DMS53 treated with DMSO at 0.1 percent for 48 hours (cell line): Measurements from ENCODE around the gene SMC5.
"Not testable (repeated sequence)": the region's sequence is repeated elsewhere in the genome, so short reads cannot be mapped to it uniquely, and the experiment has no call there.

Source experiments
- DNase-seq: peaks from one replicate; lab custom pipeline; 2025; ENCODE audit not compliant: unreplicated experiment; lab: John Stamatoyannopoulos, UW

The SMC5 gene

DNA sequence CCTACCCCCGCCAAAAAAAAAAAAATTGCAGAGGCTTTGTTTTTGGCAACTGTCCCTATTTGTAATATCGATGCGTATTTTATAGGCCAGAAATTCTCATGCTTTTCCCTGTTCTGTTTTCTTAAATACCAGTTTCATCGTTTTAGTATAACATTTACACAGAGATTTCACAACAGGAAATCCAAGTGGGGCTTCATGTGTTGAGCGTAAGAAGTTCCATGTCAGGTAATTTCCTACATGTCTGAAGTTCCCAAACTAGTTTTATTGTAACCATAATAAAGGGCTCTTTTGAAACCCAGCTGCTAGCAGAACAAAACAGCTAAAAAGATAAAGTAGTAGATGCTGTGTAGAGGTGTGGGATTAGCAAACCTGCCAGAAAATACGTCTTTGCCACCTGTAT lies 4.2 kb downstream of the SMC5 start:
- DNase-seq: no peak

DNA sequence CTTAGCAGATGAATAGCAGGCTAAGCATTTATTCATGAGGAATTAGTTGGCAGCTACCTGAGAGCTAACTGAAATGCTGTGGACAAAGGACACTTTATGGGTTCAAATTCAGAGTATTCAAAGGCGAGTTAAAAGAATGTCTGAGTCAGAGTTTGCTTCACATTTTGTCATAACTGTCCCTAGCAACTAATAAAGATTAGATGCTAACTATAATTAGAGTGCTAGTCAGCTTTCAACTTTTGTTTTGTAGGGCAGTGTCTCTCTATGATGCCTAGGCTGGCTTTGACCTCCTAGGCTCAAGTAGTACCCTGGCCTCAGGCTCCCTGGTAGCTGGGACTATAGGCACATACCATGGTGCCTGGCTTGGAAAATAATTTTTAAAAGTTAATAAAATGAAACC lies 4.6 kb downstream of the SMC5 start:
- DNase-seq: no peak

DNA sequence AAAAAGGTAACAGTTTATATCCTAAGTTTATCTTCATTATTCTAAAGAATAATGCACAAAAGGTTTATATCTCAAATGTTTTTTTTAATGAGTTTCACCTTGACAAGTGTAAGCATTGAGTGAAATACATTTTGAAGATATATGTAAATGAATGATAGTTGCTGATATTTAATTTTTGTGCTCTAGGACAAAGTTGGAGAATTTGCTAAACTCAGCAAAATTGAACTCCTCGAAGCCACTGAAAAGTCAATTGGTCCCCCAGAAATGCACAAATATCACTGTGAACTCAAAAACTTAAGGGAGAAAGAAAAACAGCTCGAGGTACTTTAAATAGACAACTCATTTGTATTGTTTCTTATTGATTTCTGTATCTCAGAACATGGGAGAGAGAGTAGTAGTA lies 19.5 kb downstream of the SMC5 start:
- no peak for DNase-seq

DNA sequence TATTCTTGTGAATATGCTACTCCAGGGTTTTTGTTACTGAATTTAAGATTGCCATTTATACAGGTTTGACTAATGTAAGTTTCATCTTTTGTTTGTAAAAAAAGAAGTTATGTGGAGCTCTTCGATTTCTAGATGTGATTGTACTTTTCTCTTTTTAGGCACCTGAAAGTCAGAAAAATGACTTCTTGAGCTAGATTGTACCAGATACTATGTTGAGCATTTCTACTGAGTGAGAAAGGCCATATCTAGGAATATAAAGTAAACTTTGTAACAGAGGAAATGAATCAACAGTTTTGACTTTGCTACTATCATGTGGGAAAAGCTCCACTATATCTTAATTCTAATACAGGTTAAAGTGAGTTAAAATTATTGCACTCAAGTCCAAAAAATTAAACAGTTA lies 25.1 kb downstream of the SMC5 start:
- DNase-seq: no peak

DNA sequence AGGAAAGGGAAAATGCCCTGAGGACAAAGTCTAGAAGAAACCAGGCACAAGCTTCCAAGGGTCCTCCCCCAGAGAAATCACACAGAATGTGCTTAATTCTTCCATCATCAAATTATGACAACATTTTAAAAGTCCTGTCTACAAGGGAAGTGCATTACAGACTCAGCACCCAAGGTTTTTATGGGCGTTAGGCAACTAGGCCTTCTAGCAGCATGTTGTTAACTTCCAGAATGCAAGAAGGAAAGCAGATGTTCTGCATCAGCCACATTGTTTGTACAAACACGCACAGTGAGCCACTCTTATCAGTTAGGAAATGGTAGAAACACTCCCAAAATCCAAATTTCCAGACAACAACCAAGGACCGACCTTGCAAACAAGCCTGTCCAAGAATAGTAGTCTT lies 26.5 kb downstream of the SMC5 start:
- no peak for DNase-seq

DNA sequence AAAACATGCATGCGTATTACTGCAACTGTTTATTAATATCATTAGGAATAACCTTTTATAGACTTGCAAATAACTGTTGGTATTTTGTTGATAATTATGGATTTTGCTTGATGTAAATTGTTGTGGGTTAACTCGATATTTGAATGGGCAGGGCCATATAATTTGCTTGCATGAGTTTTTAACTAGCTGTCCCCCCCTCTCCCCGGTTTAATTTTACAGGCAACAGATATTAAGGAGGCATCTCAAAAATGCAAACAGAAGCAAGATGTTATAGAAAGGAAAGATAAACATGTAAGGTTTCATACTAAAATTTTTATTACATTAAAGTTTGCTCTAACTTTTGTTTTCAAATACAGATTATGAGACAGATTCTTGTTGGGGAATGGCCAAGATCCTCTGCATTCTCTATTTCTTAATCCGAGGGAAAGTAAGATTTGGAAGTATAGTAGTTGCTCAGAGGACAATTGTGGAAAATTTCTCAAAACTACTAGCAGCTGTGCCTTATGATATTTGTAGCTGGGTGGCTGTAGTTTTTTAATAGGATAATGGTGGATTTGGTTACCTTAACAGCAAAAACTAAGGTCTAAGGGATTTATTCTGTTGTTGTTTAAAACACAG lies 27.3 kb downstream of the SMC5 start:
- DNase-seq: no peak

DNA sequence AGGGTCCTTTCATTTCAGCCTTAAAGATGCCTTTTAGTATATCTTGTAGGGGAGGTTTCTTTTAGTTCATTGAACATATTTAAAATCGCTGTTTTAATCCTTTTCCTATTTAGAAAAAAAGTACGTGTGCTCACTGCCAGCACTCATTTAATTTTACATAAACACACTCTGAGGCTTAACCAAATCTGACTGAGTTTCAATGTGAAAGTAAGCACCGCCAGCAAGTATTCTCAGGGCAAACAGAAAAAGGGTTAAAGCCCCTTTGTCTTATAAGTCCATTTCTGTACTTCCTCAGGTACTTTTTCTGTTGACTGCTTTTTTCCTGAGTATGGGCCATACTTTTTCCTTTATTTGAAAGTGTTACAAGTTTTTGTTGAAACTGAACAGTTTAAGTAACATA lies 31.8 kb downstream of the SMC5 start:
- no peak for DNase-seq

DNA sequence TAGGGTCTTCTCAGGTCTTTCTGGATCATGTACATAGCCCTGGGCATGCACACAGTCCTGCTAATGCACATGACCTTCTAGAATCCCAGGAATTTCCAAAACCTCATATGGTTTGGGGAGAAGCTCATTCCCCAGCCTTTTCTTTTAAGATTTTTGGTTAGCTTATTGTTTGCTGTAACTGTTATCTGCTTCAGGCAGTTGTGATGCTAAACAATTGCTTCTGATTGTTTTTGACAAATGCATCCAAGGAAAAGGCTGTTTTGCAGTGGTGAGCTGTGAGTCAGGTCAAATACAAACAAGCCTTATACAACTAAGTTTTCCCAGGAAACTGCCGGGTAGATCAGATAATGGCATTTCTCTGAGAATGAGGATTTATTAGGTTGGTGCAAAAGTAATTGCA lies 32.7 kb downstream of the SMC5 start:
- no peak for DNase-seq

DNA sequence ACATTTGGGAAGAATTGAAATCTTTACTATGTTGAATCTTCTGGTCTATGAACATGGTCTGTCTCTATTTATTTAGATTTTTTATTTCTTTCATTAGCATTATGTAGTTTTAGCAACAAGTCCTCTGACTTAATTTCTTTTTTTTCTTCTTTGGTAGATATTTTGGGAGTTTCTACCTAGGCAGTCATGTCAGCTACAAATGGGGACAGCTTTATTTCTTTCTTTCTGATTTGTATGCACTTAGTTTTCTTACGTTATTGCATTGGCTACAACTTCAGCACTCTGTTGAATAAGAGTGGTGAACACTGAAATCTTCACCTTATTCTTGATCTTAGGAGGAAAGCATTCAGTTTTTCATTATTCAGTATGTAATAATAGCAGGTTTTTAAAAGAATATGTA lies 33.5 kb downstream of the SMC5 start:
- DNase-seq: no peak

DNA sequence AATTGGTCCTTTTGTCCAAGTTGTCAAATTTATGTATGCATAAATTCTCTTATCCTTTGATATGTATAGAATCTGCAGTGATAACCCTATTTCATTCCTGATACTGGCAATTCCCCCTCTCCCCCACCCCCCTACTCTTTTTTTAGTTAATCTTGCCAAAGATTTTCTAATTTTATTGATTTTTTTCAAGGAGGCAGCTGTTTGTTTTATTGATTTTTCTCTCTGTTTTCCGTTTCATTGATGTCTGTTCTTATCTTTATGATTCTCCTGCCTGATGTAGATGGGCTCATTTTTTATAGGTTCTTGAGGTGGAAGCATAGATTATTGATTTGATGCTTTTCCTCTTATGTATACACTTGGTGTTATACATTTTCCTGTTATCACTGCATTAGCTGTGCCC lies 34.4 kb downstream of the SMC5 start:
- DNase-seq: no peak

DNA sequence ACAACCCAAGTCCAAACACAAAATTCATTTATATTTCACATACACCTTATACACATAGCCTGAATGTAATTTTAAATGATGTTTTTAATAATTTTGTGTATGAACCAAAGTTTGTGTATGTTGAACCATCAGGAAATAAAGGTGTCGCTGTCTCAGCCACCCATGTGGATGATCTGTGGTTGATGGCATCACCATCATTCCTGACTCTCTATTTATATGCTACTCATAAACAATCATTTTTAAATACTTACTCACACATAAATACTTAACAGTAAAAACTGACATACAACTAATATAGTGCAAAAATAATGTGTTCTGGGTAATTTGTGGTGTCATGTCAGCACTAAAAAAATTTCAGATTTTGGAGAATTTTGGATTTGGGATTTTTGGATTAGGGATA lies 38.4 kb downstream of the SMC5 start:
- DNase-seq: no peak

DNA sequence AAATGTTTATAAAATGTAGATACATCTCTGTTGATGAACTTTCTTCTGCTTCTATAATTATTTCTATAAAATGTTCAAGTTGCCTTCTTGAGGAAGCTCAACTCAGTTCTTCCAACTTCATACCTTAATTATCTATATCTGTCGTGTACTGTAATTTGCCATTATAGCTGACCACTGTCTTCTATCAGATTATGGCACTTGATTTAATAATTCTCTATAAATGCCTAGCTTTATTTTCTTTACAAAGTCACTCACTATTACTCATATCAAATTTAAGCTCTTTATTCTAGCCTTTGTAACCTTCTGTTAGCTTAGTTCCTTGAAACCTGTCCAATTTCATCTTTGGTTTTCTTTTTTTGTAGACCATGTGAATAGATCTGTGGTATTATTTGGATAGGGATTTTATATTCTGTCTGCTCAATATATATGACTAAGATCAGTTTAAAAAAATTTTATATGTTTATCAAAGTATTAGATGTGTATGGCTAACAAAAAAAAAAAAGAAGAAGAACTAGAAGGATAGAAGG lies 39.5 kb downstream of the SMC5 start:
- DNase-seq: no peak

DNA sequence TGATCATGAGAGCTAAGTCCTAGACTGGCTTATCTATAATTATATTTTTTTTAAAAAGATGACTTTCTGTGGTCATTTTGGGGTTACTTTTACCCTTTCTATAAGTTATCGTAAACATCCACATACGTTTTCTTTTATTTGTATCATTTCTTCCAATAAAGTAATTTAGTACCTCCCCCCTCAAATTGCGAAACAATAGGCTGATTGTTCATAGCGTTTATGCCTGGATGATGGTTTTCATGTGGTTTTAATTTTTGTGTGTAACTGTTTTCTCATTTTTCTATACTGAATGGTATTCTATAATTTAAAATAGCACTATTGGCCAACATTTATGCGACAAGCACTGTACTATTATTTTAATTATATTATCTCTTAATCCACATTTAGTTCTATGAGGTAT lies 44.5 kb downstream of the SMC5 start:
- DNase-seq: no peak

DNA sequence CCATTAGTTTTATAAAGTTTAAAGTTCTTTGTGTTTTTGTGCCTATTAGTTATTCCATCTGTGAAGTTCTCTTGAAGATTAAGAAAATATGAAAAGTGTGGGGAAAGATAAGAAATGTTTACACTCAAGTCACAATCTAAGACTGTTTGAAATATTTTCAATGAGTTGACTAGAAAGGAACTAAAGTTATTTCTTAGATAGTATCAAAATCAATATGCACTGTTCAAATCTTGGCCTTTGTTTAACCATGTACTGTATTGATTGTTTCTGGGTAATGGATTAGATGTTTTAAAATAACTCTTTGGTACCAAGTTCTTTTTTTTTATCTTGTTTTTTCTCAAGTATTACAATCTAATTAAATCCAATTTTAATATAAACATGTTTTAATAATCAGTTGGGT lies 46.0 kb downstream of the SMC5 start:
- DNase-seq: no peak

DNA sequence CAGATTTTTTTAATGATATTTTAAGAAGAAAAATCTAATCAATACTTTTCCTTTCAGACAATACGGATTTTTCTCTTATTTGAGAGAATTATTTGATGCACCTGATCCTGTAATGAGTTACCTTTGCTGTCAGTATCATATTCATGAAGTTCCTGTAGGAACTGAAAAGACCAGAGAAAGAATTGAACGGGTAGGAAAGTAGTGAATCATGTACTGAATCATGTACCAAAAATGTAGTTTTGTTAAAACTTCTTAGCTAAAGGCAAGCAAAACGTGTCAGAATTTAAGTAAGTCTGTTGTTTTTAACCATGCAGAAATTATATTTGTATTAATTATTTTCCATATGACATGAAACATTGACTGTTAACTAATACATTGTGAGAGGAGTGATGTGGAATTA lies 56.6 kb downstream of the SMC5 start:
- DNase-seq: no peak

DNA sequence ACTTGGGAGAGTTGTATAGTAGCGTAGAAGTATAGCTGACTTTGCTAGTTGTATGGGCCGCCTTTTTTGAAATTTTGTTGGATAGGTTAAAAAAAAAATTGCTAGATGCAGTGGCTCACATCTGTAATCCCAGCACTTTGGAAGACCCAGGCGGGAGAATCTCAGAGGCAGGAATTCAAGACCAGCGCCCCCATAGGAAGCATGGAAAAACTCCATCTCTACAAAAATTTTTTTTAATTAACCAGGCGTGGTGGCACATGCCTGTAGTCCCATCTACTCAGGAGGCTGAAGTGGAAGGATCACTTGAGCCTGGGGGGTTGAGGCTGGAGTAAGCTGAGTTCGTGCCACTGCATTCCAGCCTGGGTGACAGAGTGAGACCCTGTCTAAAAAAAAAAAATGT lies 59.2 kb downstream of the SMC5 start:
- DNase-seq: no peak

DNA sequence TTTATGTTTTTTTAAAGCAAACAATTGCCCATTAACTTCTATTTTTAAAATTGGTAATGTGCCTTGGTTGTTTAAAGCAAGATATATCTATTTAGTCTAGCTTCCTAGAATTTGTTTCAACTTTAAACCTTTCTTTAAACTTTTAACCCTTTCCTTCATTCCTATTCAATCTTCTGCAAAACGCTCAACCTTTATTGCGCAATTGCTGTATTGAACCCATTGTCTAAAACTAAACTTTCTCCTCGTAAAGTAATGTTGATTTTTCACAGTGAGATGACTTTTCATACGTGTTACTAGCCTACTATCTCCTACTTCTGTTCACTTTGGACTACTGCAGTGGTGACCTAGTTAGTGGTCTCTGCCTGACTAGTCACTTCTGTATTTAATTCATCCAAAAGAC lies 63.3 kb downstream of the SMC5 start:
- no peak for DNase-seq

DNA sequence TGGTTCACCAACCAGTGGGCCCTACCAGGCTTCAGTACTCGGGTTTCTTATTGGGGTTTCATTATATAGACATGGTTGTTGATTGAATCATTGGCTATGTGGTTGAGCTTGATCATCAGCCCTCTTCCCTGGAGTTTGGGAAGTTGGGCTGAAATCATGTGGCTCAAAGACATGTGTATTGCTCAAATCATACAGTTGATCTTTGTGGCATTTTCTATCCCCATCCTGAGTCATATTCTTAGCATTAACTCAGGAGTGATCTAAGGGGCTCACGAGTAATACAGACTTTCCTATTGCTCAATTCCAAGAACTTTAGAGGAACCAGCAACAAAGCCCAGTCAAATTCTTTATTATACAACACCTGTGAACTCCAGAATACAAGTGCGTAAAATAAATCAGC lies 66.2 kb downstream of the SMC5 start:
- DNase-seq: no peak

DNA sequence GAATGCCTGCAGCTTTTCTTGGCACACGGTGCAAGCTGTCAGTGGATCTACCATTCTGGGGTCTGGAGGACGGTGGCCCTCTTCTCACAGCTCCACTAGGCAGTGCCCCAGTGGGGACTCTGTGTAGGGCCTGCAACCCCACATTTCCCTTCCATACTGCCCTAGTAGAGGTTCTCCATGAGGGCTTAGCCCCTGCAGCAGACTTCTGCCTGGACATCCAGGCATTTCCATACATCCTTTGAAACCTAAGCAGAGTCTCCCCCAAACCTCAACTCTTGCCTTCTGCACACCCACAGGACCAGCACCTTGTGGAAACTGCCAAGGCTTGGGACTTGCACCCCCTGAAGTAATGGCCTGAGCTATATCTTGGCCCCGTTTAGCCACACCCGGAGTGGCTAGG lies 69.8 kb downstream of the SMC5 start:
- not testable (repeated sequence) for DNase-seq

DNA sequence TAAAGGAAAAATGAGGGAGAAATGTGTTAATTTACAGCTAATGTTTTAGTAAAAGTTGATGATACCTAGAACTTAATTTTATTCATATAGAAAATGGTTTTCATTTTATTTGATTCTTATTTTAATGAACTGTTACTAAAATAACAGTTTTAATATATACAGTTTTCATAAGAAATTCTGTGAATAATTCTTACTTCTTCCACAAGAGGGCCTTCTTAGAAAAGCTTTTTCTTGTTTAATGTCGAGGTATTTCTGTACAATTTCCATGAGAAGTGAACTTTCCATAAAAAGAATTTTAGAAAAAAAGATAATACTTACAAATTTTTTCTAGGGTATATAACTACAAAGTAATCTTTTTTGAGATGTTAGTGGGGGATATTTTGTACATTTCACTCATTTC lies 81.8 kb downstream of the SMC5 start:
- no peak for DNase-seq

DNA sequence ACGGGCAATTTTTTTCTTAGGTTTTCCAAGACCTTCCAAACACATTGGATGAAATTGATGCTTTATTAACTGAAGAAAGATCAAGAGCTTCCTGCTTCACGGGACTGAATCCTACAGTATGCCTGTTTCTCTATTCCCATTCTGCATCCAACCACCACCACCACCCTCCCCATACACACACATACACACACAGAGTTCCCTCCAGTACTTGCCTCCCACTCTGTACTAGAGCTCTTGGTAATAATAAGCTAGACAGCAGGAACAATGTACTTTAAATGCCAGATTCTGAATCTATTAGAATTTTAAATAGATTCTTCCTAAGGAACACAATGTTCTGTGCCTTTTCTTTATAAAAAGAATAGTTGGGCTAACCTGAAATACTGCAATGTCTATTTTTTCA lies 88.3 kb downstream of the SMC5 start:
- DNase-seq: no peak

DNA sequence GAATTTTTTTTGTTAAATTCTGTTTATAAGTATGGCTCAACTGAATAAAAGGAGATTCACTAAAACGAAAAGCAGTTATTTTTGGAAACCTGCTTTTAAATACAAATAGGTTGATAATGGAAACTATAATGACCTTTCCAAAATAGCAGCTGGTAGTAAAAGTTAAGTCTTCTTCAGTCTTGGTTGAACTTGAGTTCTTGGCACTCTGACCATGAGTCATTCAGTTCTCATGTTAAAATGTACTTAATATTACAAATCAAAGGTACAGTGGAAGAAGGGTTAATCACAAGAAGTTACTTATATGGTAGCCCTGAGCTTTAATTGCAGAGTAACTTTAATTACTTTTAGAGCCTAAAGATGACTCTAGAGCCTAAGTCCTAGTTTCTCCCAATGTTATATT lies 93.6 kb downstream of the SMC5 start:
- no peak for DNase-seq

DNA sequence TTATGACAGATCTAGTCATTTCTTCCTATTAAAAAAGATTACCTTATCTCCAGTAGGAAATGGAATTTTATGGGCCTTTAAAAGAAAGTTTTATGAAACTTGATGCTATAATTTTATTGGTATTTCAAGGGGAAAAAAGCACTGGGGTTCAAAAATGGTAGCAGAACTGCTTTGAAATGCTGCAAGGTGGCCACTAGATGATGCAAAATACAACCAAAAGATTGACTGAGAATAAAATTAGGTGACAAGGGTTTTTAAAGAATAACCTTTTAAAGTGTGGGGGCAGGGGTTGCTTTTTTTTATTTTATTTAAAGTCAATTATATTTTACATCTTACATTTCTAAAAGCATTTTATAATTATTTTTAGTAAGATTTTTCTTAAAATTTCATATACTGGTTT lies 94.0 kb downstream of the SMC5 start:
- no peak for DNase-seq

DNA sequence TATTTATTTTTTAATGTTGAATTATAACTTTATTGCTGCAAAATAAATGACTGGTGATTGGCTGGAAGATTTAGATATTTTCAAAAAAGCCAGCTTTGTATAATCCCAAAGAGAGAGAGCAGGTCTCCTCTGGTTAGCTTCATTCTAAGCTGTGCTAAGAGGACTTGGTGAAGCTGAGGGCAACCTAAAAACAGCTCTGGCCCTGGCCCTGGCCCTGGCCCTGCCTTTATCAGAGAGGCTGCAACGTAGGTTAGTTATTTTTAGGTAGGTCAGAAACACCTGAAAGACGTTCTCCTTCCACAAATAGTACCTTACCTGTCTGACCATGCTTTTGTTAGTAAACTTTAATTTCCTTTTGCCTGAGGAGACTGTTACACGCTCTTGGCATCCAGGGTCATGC lies 97.0 kb downstream of the SMC5 start:
- no peak for DNase-seq
